Measurements from ENCODE around the gene TMEM100.

The TMEM100 gene

GRCh38 chr17:55743103-55743679 lies 20.5 kb upstream of the TMEM100 start:
- DNase-seq = no peak

GRCh38 chr17:55742272-55743102 lies 19.8 kb upstream of the TMEM100 start:
- no peak for DNase-seq

DNA sequence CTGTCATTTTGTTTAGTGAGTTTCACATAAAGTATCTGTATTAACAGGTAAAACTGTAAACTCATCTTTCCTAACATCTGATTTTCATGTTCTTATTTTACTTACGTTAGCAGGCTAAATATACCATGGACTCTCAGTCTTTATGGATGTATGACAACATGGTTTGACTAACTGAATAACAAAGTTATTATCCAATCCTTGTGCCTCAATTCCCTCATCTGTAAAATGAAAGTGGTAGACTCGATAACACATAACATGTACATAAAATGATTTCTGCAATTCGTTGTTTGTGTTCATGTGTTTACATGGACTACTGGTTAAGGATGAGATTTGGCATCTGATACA lies 18.7 kb upstream of the TMEM100 start:
- DNase-seq = no peak

GRCh38 chr17:55740511-55741355 lies 18.1 kb upstream of the TMEM100 start:
- no peak for DNase-seq

GRCh38 chr17:55737976-55738501 lies 15.4 kb upstream of the TMEM100 start:
- no peak for DNase-seq

DNA sequence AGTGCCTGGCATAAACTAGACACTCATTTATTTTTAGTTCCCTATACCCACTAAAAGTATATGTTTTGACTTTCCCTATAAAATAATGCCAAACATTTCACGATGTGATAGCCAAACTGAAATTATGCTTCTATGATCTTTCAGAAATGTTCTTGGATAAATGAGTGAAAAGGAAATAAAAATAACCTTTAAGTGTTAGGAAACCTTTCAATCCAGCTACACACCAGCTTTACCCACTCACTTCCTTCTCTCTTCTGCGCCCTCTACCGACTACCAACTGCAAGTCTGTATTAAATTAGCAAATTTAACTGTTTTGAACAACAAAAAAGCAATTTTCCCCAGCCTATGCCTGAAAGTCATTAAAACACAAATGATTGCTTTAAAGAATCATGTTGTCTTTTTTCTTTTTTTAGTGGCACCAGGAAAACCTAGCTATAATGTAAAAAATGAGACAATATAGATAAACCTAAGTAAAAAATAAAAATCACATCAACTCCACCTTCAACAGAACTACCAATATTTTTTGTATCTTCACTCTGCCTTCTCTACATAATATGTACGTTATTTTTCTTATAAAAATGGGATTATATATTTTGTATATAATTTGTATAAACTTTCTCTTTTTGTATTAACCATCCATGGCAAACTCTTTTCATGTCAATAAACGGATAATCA lies 13.2 kb upstream of the TMEM100 start:
- DNase-seq = no peak

- no peak for DNase-seq
Measured at GRCh38 chr17:55734128-55734781, 11.6 kb upstream of the TMEM100 start.

DNA sequence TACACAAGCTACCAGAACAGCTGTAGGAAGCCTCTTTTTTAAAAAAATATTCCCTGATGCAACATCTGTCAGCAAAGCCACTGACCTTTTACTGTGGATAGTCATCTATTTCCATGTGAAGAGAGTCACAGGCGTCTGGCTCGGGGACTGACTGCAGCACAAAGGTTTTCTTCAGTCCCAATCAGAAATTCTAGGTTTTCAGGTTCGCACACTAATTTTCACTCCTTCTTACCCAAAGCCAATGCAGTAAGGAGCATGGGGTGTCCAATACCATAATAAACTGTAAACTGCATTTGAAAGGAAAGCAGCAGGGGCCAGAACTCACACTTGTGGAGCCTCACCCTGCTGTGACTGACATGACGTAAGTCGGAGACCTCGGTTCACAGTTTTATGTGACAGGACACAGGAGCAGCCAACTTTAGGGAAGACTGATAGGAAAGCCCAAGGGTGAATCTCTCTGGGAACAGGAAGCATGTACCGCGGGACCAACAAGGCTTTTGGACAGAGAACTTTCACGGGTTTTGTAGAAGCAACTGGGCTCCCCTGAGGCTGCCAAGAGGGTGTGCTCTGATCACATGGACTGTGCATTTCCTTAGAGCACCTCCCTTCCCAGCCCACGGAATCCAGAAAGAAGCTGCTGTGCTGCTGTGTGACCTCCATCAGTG lies 9.1 kb upstream of the TMEM100 start:
- DNase-seq = no peak

DNA sequence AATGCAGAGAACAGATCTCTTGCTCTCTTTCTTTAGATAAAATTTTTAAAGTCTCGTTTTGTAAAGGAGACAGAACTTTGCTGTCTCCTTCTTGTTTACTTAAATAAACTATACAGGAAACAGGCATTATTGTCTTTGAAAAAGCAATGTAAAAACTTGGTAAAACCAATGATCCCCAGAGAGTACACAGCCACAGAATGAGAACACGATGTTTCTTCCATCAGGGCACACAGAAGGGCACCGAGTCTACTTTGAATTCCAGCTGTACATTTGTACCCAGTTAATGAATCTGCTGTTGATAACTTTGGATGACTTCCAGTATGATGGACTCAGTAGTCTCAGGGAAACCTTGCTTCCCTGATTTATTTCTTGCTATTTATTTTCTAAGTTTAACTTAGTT lies 8.1 kb upstream of the TMEM100 start:
- no peak for DNase-seq

DNA sequence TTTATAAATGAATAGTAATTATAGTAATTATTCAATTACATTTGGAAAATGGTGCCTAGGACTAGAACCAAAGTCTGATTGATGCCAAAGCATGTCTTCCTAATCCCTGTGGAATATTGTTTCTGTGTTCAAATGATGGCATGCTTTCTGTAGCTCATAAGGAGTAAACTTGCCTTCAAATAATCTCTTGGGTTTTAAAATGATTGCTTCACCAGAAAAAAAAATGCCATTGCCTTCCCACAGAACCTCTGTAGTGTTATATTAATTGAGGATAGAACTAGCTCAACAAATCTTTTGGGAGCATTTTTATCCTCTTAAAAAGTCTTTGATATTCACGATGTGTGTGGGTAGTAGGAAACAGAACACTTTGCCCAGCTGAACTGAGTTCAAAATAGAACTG lies 7.7 kb upstream of the TMEM100 start:
- no peak for DNase-seq

DNA sequence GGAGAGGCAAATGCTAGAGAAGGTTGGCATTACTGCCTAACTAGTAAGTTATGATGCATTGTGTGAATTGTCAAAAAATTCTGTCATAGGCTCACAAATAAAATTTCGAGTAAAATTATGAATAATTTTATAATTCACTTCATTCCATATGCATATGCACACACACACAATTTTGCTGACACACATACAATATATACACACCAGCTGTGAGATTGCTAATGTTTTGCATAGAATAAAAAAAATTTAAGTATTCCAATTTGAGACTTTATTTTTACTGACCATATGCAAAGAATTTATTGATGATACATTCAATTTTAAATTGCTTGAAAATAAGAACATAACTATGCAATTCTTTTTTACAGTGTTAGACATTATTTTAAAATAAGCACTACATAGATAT lies 6.8 kb upstream of the TMEM100 start:
- DNase-seq = no peak

DNA sequence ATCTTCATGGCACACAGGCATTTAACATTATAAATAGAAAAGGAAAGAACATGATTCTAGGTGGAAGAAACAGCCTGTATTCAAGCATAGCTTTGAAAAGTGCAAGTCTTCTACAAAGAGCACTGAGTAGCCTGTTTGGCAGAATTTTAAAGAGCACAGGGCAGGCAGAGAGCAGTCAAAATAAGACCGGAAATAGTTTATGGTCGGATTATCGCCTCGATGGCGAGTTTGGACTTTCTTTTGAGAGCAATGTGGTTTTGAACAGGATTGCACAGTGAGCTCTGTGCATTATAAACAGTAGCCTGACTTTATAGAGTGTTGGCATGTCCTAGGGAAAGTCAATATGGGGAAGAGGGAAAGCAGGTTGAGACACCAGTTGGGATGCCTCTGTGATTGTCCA lies 6.2 kb upstream of the TMEM100 start:
- DNase-seq = no peak

DNA sequence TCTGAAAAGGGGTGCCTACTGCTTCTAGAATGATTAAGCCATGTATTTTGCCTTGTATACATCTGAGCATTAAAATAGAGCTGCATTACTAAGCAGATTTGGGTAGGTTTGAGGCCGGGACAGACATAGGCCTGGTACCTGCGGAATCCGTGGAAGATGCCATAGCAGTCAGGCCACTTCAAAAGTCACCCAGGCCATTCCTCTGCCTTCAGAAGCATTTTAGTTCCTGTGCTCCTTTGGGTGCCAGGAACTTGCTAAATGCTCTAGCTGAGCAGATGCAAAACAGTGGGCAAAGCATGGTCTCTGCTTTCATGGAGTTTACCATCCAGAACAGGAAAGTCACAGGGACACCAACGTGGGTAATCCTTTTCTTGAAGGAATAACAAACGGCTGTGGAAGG lies 5.7 kb upstream of the TMEM100 start:
- DNase-seq = no peak

- no peak for DNase-seq
Measured at GRCh38 chr17:55727920-55728319, 5.3 kb upstream of the TMEM100 start.

GRCh38 chr17:55727275-55727674 lies 4.6 kb upstream of the TMEM100 start:
- no peak for DNase-seq

- DNase-seq = no peak
Measured at GRCh38 chr17:55726440-55726839, 3.8 kb upstream of the TMEM100 start.

DNA sequence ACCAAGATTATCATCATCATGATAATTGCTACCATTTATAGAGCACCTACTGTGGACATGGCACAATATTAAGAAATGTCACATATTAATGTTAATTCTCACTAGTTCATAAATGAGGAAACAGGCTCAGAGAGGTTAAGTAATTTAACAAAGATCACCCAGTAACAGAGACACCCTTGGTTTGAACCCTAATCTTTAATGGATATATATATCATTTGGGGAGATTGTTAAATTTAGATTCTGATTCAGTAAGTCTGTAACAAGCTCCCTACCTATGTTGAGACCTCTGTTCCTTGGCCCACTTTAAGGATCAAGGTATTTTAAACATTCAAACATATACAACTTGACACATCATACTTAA lies 804 bp upstream of the TMEM100 start:
- DNase-seq = no peak

DNA sequence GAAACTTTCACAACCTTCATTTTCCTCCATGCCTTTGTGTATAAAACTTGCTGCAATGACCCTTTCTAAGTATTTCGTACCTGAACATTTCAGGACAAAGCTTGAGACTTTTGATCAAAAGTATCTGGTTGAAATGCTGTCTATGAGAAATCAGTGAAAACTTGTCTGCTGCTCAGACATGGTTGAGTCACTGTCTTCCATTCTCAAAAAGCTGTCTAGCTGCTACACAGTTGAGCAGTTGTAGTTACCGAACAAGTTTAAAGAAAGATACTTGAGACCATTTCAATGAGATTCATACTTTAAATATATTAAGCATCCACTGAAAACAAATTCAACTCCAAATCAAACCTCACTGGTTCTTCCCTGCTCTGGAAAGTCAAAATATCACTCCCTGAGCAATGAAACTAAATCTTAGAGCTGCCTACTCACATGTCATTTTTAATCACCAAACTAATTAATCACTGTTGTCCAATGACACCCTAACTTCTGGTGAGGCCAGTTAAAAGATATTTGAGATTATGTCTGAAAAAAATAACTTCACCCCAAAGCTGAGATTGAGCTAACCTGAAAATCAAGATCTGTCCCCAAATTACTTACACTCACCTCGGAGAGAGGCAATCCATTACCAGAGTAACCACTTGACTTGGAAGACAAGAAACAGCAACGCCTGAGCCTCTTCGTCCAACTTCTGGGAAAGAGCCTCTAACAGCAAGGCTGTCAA lies 488 bp downstream of the TMEM100 start:
- no peak for DNase-seq

DNA sequence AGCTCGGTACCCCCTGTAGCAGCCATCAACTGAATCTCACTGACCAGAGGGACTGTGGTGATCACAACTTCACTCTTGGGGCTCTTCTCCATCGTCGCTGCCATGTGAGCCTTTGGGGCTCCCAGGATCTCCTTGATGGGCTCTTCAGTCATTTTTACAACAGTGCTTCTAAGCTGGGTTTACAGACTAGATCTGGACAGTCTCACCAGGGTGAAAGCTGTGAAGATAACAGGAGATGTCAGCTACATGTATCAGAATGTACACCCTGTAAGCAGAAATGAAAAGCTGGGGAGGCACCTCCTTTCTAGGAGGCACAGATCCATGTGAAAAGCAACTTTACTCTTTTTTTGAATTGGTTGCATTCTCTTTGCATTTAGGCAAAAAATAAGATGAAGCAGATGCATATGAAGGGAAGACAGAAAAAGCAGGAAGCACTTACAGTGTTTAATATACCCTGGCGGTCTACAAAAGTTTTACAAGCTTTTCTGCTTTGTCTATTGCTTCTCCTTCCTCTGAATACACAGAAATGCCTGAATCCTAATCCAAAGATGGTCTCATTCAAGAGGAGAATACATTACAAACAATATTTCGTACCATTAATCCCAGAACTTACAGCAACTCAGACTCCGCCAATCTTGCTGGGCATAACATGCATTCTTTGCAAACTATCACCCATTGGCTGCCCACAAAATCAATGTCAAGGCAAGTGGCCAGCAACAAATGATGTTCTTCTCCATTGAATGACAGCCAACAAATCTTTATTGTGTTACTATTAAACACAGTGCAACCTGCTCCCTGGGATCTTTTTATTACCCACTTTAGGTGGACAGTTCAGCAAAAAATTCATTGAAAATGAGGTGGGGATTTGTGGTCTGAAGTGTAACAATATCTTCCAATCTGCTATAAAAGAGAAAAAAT lies 1.5 kb downstream of the TMEM100 start:
- no peak for DNase-seq

Data from effector CD8-positive, alpha-beta T cell (primary cell).